Dermis microvascular lymphatic vessel endothelial cell (primary cell): Measurements from ENCODE around the gene ARHGAP30. TPM values are rescaled to one million over a fixed set of nuclear protein-coding genes. Genes with fewer than 3 reads are reported as not detected.
"Not testable (repeated sequence)": the region's sequence is repeated elsewhere in the genome, so short reads cannot be mapped to it uniquely, and the experiment has no call there.

Source experiments
- DNase-seq, 2 donors: peaks; one replicate each; pipeline versions ENCODE4 v3.0.0 to v3.0.0-alpha.2; 2010; ENCODE audit warnings: low read depth in 2 of 2
- total RNA-seq: library from RNA; depleted of rRNA; stranded (reverse); fragments of >200 nt; gene quantifications from 2 replicates; pipeline ENCODE4 v1.2.1, GENCODE V29; 2014

ARHGAP30 gene
- total RNA-seq, 1 donor from 2014 or later: not detected

- no peak for DNase-seq
Observed at GRCh38 chr1:161070761-161071160, 1.1 kb upstream of the ARHGAP30 start.

GRCh38 chr1:161069241-161069640 lies 450 bp downstream of the ARHGAP30 start:
- DNase-seq: no peak

GRCh38 chr1:161068306-161069234 lies 1.1 kb downstream of the ARHGAP30 start:
- DNase-seq: no peak

GRCh38 chr1:161066694-161067093 lies 3.0 kb downstream of the ARHGAP30 start:
- DNase-seq: no peak

- DNase-seq: not testable (repeated sequence)
Observed at GRCh38 chr1:161065681-161066080, 4.0 kb downstream of the ARHGAP30 start.

- DNase-seq: not testable (repeated sequence)
Observed at GRCh38 chr1:161063936-161064335, 5.8 kb downstream of the ARHGAP30 start.

GRCh38 chr1:161061419-161061818 lies 8.3 kb downstream of the ARHGAP30 start:
- DNase-seq: no peak

GRCh38 chr1:161059293-161059692 lies 10.4 kb downstream of the ARHGAP30 start:
- DNase-seq: no peak

- DNase-seq: no peak
Observed at GRCh38 chr1:161054805-161055204, 14.9 kb downstream of the ARHGAP30 start.

GRCh38 chr1:161054232-161054631 lies 15.5 kb downstream of the ARHGAP30 start:
- no peak for DNase-seq

GRCh38 chr1:161052899-161053298 lies 16.8 kb downstream of the ARHGAP30 start:
- no peak for DNase-seq

- DNase-seq: no peak
Observed at GRCh38 chr1:161051219-161051618, 18.5 kb downstream of the ARHGAP30 start.

- DNase-seq: no peak
Observed at GRCh38 chr1:161048949-161049722, 20.6 kb downstream of the ARHGAP30 start.

- DNase-seq: no peak
Observed at GRCh38 chr1:161047436-161048420, 22.0 kb downstream of the ARHGAP30 start.

GRCh38 chr1:161046605-161047228 lies 23.0 kb downstream of the ARHGAP30 start:
- DNase-seq: no peak

GRCh38 chr1:161045736-161046604 lies 23.7 kb downstream of the ARHGAP30 start, which contains the start of gene USF1:
Gene USF1, minus strand, starts transcription at chr1:161045977. Its CDS starts 2,702 bp downstream, at chr1:161043275.
- DNase-seq: peak; percentile 91 to 97

GRCh38 chr1:161044908-161045735 lies 24.6 kb downstream of the ARHGAP30 start:
- peak; percentile 20 to 67 for DNase-seq

- DNase-seq: peak in 1 of 2 donors; percentile 15
Observed at GRCh38 chr1:161044535-161044907, 25.2 kb downstream of the ARHGAP30 start.

- no peak for DNase-seq
Observed at GRCh38 chr1:161039546-161039945, 30.1 kb downstream of the ARHGAP30 start.
